SK-N-SH (cell line): ENCODE results near the gene LARGE1.

Source experiments
- EP300 ChIP-seq, 2 experiments: IDR thresholded peaks; 2 replicates each; pipeline versions ENCODE4 v1.4.0 to v1.6.1; 2012; ENCODE audit warnings: borderline replicate concordance in 1 of 2, low read depth in 1 of 2, low read length in 1 of 2
- YY1 ChIP-seq: IDR thresholded peaks from 2 replicates; pipeline ENCODE4 v1.4.0; 2012; ENCODE audit warnings: low read depth, mild to moderate bottlenecking
- TF ChIP-seq, protein P1 (sequence below): fragments of 200-600 bp; sonication (generic); IDR thresholded peaks from 2 replicates; pipeline ENCODE4 v1.6.1; 2017; ENCODE audit warnings: antibody characterized with exemption, mild to moderate bottlenecking, moderate library complexity
- TF ChIP-seq, protein P2 (sequence below): IDR thresholded peaks from 2 replicates; pipeline ENCODE4 v1.6.1; 2012; ENCODE audit warnings: mild to moderate bottlenecking, low read depth, low read length, moderate library complexity

DNA sequence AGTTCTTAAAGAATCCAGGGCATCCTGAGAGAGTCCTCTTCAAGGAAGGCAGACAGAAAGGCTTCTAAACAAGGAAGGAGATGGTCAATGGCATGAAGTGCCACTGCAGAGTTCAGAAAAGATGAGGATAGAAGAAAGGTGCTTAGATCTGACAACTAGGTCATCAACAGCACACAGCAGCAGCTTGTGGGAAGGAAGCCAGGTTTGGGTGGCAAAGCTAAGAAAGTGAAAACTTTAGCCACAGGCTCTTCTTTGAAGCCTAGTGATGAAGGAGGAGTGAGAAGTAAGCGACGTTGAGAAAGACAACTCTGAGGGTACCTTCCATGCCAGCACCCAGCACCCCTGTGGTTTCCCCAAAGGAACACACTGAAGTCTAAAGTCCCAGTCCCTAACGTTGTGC, 92.0 kb downstream of the LARGE1 start:
- TF ChIP-seq, protein P1, sequence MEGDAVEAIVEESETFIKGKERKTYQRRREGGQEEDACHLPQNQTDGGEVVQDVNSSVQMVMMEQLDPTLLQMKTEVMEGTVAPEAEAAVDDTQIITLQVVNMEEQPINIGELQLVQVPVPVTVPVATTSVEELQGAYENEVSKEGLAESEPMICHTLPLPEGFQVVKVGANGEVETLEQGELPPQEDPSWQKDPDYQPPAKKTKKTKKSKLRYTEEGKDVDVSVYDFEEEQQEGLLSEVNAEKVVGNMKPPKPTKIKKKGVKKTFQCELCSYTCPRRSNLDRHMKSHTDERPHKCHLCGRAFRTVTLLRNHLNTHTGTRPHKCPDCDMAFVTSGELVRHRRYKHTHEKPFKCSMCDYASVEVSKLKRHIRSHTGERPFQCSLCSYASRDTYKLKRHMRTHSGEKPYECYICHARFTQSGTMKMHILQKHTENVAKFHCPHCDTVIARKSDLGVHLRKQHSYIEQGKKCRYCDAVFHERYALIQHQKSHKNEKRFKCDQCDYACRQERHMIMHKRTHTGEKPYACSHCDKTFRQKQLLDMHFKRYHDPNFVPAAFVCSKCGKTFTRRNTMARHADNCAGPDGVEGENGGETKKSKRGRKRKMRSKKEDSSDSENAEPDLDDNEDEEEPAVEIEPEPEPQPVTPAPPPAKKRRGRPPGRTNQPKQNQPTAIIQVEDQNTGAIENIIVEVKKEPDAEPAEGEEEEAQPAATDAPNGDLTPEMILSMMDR = no peak
- TF ChIP-seq, protein P2, sequence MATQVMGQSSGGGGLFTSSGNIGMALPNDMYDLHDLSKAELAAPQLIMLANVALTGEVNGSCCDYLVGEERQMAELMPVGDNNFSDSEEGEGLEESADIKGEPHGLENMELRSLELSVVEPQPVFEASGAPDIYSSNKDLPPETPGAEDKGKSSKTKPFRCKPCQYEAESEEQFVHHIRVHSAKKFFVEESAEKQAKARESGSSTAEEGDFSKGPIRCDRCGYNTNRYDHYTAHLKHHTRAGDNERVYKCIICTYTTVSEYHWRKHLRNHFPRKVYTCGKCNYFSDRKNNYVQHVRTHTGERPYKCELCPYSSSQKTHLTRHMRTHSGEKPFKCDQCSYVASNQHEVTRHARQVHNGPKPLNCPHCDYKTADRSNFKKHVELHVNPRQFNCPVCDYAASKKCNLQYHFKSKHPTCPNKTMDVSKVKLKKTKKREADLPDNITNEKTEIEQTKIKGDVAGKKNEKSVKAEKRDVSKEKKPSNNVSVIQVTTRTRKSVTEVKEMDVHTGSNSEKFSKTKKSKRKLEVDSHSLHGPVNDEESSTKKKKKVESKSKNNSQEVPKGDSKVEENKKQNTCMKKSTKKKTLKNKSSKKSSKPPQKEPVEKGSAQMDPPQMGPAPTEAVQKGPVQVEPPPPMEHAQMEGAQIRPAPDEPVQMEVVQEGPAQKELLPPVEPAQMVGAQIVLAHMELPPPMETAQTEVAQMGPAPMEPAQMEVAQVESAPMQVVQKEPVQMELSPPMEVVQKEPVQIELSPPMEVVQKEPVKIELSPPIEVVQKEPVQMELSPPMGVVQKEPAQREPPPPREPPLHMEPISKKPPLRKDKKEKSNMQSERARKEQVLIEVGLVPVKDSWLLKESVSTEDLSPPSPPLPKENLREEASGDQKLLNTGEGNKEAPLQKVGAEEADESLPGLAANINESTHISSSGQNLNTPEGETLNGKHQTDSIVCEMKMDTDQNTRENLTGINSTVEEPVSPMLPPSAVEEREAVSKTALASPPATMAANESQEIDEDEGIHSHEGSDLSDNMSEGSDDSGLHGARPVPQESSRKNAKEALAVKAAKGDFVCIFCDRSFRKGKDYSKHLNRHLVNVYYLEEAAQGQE = no peak
- TF ChIP-seq YY1 = no peak
- no peak for TF ChIP-seq EP300 (IDR thresholded peaks at IDR 0.05; ENCODE audit: borderline replicate concordance in 1 of 2, low read depth in 1 of 2, low read length in 1 of 2)
